A549 (cell line): ENCODE data around the gene OGFRL1.

Source experiments
- BHLHE40 ChIP-seq: IDR thresholded peaks from 2 replicates; pipeline ENCODE4 v1.6.1; 2012; ENCODE audit warnings: low read depth, low read length, inconsistent platforms
- CHD2 ChIP-seq: fragments of 150-350 bp; IDR thresholded peaks from 2 replicates; pipeline ENCODE4 v1.6.1; 2014; ENCODE audit warnings: low read length; ENCODE audit not compliant: partially characterized antibody
- EP300 ChIP-seq, 2 experiments: fragments of >200 bp; sonication (Bioruptor Twin); formaldehyde crosslinking; IDR thresholded peaks; 2 replicates in 1 of 2; 3 replicates in 1 of 2; pipeline ENCODE4 v1.6.1; 2016 to 2017
- JUNB ChIP-seq: fragments of >200 bp; sonication (Bioruptor Twin); formaldehyde crosslinking; IDR thresholded peaks from 2 replicates; pipeline ENCODE4 v1.6.1; 2016
- PHF8 ChIP-seq: fragments of 200-600 bp; sonication (generic); IDR thresholded peaks from 2 replicates; pipeline ENCODE4 v1.6.1; 2016; ENCODE audit warnings: low read depth, mild to moderate bottlenecking, antibody characterized with exemption, moderate library complexity, borderline replicate concordance
- POLR2A ChIP-seq: IDR thresholded peaks from 2 replicates; pipeline ENCODE4 v1.6.1; 2012; ENCODE audit warnings: mild to moderate bottlenecking, low read length
- RAD21 ChIP-seq, 2 experiments: fragments of >200 bp in 1 of 2; sonication (Bioruptor Twin) in 1 of 2; formaldehyde crosslinking in 1 of 2; IDR thresholded peaks in 1 of 2; conservative IDR thresholded peaks in 1 of 2; 2 replicates in 1 of 2; 3 replicates in 1 of 2; pipeline ENCODE4 v1.6.1; 2012 to 2018; ENCODE audit warnings: inconsistent platforms in 1 of 2
- RFX5 ChIP-seq: fragments of 450-650 bp; IDR thresholded peaks from 2 replicates; pipeline ENCODE4 v1.7.1; 2014; ENCODE audit warnings: antibody characterized with exemption, mild to moderate bottlenecking, moderate library complexity
- SMC3 ChIP-seq: fragments of >200 bp; sonication (Bioruptor Twin); formaldehyde crosslinking; IDR thresholded peaks from 3 replicates; pipeline ENCODE4 v1.6.1; 2018; ENCODE audit warnings: inconsistent platforms
- TP53 ChIP-seq: fragments of 250-450 bp; sonication (Bioruptor Pico); IDR thresholded peaks from 2 replicates; pipeline ENCODE4 v1.5.0; 2021; ENCODE audit warnings: mild to moderate bottlenecking, moderate library complexity
- TF ChIP-seq, protein P1 (sequence below): fragments of >200 bp; sonication (Bioruptor Twin); formaldehyde crosslinking; IDR thresholded peaks from 3 replicates; pipeline ENCODE4 v1.5.1; 2016
- TF ChIP-seq, protein P2 (sequence below): IDR thresholded peaks from 2 replicates; pipeline ENCODE4 v1.6.1; 2012; ENCODE audit warnings: low read depth, borderline replicate concordance

DNA sequence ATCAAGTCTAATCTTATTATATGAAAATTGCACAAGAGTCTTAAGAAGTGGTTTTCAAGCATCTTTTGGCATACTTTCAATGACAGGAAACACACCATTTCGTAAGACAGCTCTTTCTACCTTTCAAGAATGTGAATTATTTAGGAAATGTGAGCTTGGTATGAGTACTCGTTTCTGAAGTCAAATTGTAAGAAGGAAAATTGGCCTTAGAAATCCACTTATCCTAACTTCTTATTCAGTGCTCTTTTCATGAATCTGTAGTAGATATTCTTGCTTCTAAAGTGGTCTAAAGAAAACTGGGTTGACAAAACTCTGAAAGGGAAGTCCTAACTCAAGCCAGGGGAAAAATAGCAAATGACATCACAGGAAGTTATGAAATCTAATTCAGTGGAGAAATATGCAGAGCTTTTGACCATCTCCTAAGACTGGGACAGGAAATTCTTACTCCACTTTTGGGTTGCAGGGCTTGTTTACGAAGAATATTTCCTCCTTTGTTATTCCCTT lies 38.5 kb upstream of the OGFRL1 start:
- TF ChIP-seq, protein P1, sequence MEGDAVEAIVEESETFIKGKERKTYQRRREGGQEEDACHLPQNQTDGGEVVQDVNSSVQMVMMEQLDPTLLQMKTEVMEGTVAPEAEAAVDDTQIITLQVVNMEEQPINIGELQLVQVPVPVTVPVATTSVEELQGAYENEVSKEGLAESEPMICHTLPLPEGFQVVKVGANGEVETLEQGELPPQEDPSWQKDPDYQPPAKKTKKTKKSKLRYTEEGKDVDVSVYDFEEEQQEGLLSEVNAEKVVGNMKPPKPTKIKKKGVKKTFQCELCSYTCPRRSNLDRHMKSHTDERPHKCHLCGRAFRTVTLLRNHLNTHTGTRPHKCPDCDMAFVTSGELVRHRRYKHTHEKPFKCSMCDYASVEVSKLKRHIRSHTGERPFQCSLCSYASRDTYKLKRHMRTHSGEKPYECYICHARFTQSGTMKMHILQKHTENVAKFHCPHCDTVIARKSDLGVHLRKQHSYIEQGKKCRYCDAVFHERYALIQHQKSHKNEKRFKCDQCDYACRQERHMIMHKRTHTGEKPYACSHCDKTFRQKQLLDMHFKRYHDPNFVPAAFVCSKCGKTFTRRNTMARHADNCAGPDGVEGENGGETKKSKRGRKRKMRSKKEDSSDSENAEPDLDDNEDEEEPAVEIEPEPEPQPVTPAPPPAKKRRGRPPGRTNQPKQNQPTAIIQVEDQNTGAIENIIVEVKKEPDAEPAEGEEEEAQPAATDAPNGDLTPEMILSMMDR, result no peak
- no peak for TF ChIP-seq SMC3
- no peak for TF ChIP-seq CHD2
- TF ChIP-seq TP53, result no peak
- no peak for TF ChIP-seq RAD21 (conservative IDR thresholded peaks at IDR 0.05 in 1 of 2, IDR thresholded peaks at IDR 0.05 in 1 of 2)
- no peak for TF ChIP-seq PHF8
- no peak for TF ChIP-seq POLR2A
- TF ChIP-seq EP300 (IDR thresholded peaks at IDR 0.05), result peak in 1 of 2 experiments; percentile 22; a peak in 1 of 5 replicates
- TF ChIP-seq, protein P2, sequence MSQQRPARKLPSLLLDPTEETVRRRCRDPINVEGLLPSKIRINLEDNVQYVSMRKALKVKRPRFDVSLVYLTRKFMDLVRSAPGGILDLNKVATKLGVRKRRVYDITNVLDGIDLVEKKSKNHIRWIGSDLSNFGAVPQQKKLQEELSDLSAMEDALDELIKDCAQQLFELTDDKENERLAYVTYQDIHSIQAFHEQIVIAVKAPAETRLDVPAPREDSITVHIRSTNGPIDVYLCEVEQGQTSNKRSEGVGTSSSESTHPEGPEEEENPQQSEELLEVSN, result no peak
- no peak for TF ChIP-seq BHLHE40
- TF ChIP-seq JUNB, result no peak
- TF ChIP-seq RFX5, result no peak
